ENCODE data around the gene APOBEC2.

Gene APOBEC2

DNA sequence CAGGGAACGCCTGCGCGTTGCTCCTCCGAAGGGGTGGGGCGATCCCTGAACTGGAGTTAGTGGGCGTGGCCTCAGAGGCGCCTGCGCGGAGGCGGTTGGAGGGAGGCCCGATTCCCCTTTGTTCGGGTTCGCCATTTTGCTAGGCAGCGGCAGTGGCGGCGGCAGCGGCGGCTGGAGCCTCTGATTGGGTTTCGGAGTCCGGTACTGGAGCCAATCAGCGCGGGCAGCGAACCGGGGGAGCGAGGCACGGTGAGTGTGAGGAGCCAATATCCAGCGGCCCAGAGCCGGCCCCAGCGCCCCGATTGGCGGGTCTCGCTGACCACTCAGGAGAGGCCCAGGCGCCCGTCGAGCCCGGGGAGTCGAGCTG, 19.8 kb downstream of the APOBEC2 start, which contains the start of gene NFYA:
Gene NFYA (plus strand): TSS at position 139 of the 367 bp plus-strand sequence. CDS start 6,116 bp downstream, outside the sequence.
- H3K27me3 ChIP-seq (ENCODE audit: control insufficient read depth, insufficient read depth, low read length, poor library complexity, severe bottlenecking) = no peaks in the 10 kb centered on the region
- WGBS, 2 experiments = 0% methylated on average over 37 of the region's 37 CpGs
- H3K27ac ChIP-seq (ENCODE audit: insufficient read depth, low read depth, low read length, poor library complexity, severe bottlenecking) = peak within 1 kb of the TSS; percentile 98
- peak within 1 kb of the TSS; percentile 94 for H3K4me3 ChIP-seq (ENCODE audit: insufficient read depth, low read depth, low read length)
- peaks cover 9% of the 10 kb centered on the region for H3K4me1 ChIP-seq (ENCODE audit: control insufficient read depth, insufficient read depth, low read length)
- H3K9me3 ChIP-seq (ENCODE audit: control insufficient read depth, low read length) = no peaks in the 10 kb centered on the region
- H3K36me3 ChIP-seq (ENCODE audit: control insufficient read depth, insufficient read depth, low read length) = peaks cover 5% of the 10 kb centered on the region

DNA sequence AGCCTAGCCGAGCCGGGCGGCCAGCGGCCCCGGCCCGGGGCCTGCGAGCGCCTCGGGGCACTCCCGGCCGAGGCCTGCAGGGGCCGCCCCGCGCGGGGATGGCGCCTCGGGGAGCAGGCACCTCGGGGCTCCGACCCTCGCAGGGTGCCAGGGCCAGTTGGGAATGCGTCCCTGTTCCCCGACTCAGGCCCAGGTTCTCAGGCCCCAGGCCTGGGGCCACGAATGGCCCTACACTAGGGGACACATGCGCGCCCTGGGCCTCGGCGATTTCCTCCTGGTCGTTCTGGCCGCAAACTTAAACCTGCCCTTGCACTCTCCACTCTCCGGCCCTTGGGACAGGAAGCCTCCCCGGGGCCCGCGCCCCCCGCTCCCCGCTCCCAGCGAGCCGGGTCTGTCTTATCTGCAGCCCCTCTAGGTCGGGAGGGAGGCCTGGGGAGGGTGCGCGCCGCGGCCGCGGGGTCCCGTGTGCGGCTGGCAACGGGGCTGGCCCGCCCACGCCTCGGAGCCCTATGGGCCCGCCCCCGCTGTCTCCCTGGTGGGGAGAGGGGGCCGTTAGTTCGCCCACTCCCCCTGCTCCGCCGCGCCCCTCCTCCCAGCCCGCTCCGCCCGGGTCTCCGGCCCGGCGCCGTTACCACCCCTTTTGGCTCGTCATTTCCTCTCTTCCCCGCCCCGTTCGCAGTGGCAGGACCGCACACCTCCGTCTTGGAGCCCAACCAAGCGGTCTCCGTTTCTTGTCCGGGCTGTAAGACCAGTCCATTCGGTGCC, 20.4 kb downstream of the APOBEC2 start:
- Histone ChIP-seq H3K36me3 (ENCODE audit: control insufficient read depth, insufficient read depth, low read length) (peaks cover 5% of the 10 kb centered on the region), H3K27ac (ENCODE audit: insufficient read depth, low read depth, low read length, poor library complexity, severe bottlenecking) (peak overlapping the region; percentile 98), H3K4me3 (ENCODE audit: insufficient read depth, low read depth, low read length) (peak overlapping the region; percentile 94), H3K4me1 (ENCODE audit: control insufficient read depth, insufficient read depth, low read length) (peaks cover 9% of the 10 kb centered on the region), H3K27me3 (ENCODE audit: control insufficient read depth, insufficient read depth, low read length, poor library complexity, severe bottlenecking) (no peaks in the 10 kb centered on the region), H3K9me3 (ENCODE audit: control insufficient read depth, low read length) (no peaks in the 10 kb centered on the region)
- 0% methylated on average over 74 of the region's 74 CpGs for WGBS, 2 experiments

DNA sequence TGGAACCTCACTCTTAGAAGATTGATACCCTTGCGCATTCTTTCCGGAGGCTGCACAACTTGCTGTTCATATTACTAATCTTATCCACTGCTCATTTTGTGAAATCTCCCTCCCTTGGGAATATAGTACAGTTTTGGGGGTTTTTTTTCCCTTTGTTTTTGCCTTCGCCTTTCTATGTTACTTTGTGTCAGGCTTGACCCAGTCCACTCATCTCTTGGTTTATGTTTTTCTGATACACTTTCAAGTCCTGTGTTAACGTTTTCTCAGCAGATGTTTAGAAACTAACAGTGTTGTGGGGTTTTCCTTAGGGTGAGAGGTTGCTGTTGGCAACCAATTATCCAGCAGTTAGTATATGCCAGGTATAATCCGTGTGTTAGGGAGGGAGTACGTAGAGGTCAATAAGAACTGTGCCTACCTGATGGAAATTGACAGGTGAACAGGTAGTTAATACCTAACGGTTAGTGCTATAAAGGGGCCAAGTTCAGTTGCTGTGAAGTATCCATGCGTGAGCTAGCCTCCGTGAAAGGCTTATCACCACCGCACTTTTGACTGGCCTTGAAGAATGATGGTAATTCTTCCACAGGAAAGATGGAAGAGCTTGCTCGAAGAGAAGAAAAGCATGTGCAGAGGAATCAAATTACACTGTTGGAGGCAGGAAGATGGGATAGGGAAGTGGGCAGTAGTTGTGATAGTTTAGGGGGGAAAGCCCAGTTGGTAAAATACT, 21.1 kb downstream of the APOBEC2 start:
- Histone ChIP-seq H3K9me3 (ENCODE audit: control insufficient read depth, low read length) (no peaks in the 10 kb centered on the region), H3K4me1 (ENCODE audit: control insufficient read depth, insufficient read depth, low read length) (peaks cover 9% of the 10 kb centered on the region), H3K27ac (ENCODE audit: insufficient read depth, low read depth, low read length, poor library complexity, severe bottlenecking) (peak overlapping the region; percentile 98), H3K27me3 (ENCODE audit: control insufficient read depth, insufficient read depth, low read length, poor library complexity, severe bottlenecking) (no peaks in the 10 kb centered on the region), H3K36me3 (ENCODE audit: control insufficient read depth, insufficient read depth, low read length) (peaks cover 6% of the 10 kb centered on the region), H3K4me3 (ENCODE audit: insufficient read depth, low read depth, low read length) (peak overlapping the region; percentile 94)
- WGBS, 2 experiments = 4 to 8% methylated on average over 11 of the region's 11 CpGs

DNA sequence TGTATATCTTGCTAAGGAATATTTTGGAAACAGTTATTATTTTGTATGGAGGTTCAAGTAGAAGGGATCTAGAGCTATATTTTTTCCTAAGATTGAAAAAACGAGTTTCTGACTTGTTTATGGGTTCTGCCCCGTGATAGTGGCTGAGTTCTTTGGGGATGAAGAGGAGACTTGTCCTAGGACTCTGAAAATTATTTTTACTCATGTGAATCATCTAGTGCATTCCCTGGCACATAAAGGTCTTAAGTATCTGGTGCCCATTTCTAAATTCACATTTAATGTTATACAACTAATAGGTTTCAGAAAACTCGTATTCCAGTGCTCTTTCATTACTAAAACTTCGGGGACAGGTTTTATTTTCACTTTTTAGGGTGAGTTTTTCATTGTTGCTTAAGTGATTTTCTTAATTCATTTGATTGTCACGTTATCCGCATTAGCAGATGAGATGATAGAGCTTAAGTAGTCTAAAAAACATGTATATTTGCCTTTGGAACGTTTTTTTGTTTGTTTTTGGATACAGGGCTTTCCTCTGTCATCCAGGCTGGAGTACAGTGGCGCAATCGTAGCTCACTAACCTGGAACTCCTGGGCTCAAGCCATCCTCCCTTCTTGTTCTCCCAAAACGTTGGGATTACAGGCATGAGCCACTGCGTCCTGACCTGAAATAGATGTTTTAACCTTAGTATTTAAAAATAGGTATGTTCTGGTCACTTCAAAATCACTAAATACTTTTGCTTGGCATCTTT, 21.9 kb downstream of the APOBEC2 start:
- H3K4me3 ChIP-seq (ENCODE audit: insufficient read depth, low read depth, low read length) = peak overlapping the region; percentile 94
- H3K9me3 ChIP-seq (ENCODE audit: control insufficient read depth, low read length) = no peaks in the 10 kb centered on the region
- 70 to 75% methylated on average over 10 to 11 of the region's 11 CpGs for WGBS, 2 experiments
- H3K4me1 ChIP-seq (ENCODE audit: control insufficient read depth, insufficient read depth, low read length) = peaks cover 9% of the 10 kb centered on the region
- H3K36me3 ChIP-seq (ENCODE audit: control insufficient read depth, insufficient read depth, low read length) = peaks cover 11% of the 10 kb centered on the region
- no peak overlapping the region for H3K27ac ChIP-seq (ENCODE audit: insufficient read depth, low read depth, low read length, poor library complexity, severe bottlenecking)
- no peaks in the 10 kb centered on the region for H3K27me3 ChIP-seq (ENCODE audit: control insufficient read depth, insufficient read depth, low read length, poor library complexity, severe bottlenecking)

DNA sequence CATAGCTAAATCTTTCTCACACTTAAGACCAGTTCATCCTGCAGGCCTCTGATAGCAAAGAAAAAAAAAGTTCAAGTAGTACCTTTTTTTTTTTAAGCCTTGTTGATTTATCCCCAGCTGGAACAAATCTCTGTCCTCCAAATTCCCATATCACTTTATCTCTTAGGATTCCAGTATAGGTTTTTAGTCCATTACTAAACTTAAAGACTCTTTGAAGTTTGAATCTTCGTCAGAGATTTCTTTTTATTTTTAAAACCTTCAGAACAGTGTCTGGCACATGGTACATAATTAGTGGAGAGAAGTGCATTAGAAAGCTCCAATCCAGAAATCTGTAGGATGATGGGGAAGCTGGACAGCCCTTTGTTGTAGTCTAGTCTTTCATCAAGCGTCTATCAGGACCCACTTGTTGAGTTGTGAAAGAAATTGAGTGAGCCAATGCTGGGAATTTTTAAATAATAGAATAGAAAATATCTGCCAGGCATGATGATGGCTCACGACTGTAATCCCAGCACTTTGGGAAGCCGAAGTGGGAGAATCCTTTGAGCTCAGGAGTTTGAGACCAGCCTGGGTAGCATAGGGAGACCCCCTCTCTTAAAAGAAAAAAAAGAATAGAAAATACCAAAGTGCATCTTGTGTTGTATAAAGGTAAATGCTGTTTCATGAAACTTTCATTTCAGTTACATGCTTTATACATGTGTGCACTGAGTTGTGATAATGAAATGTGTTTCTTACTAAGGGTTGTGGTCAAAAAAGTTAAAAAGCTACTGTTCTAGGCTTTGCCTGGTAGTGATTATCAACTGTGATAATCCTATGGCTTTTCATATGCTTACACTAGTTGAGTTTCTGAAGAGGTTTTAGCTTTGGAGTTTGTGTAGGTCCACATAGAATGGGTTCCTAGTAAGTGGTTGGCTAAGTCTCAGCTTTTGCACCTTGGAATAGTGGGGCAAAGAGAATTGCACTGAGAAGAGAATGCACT, 22.9 kb downstream of the APOBEC2 start:
- Histone ChIP-seq H3K4me1 (ENCODE audit: control insufficient read depth, insufficient read depth, low read length) (peaks cover 9% of the 10 kb centered on the region), H3K4me3 (ENCODE audit: insufficient read depth, low read depth, low read length) (no peak overlapping the region), H3K27me3 (ENCODE audit: control insufficient read depth, insufficient read depth, low read length, poor library complexity, severe bottlenecking) (no peaks in the 10 kb centered on the region), H3K9me3 (ENCODE audit: control insufficient read depth, low read length) (no peaks in the 10 kb centered on the region), H3K36me3 (ENCODE audit: control insufficient read depth, insufficient read depth, low read length) (peaks cover 21% of the 10 kb centered on the region), H3K27ac (ENCODE audit: insufficient read depth, low read depth, low read length, poor library complexity, severe bottlenecking) (no peak overlapping the region)
- WGBS, 2 experiments = 88 to 94% methylated on average over 4 of the region's 4 CpGs

DNA sequence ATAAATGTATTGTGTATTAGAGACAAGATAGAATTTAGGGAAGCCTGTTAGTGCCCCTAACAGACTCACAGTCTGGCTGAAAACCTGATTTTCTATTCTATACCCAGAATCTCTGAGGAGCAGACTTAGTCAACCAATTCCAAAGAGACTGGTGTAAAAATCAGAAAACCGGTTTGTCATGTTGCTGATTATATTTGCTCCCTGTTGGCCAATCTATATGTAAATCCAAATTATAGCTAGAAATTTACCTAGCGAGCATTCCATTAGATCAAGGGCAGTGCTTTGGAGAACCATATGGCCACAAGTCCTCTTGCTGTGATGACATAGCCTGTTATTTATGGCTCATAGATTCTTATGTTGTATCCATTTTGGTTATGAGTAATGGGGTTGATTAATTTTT, 24.5 kb downstream of the APOBEC2 start:
- H3K4me3 ChIP-seq (ENCODE audit: insufficient read depth, low read depth, low read length) = no peak overlapping the region
- H3K27ac ChIP-seq (ENCODE audit: insufficient read depth, low read depth, low read length, poor library complexity, severe bottlenecking) = no peak overlapping the region
- H3K36me3 ChIP-seq (ENCODE audit: control insufficient read depth, insufficient read depth, low read length) = peaks cover 25% of the 10 kb centered on the region
- H3K9me3 ChIP-seq (ENCODE audit: control insufficient read depth, low read length) = no peaks in the 10 kb centered on the region
- H3K4me1 ChIP-seq (ENCODE audit: control insufficient read depth, insufficient read depth, low read length) = peaks cover 9% of the 10 kb centered on the region
- WGBS, 2 experiments = 94 to 100% methylated on average over 2 of the region's 2 CpGs
- no peaks in the 10 kb centered on the region for H3K27me3 ChIP-seq (ENCODE audit: control insufficient read depth, insufficient read depth, low read length, poor library complexity, severe bottlenecking)

DNA sequence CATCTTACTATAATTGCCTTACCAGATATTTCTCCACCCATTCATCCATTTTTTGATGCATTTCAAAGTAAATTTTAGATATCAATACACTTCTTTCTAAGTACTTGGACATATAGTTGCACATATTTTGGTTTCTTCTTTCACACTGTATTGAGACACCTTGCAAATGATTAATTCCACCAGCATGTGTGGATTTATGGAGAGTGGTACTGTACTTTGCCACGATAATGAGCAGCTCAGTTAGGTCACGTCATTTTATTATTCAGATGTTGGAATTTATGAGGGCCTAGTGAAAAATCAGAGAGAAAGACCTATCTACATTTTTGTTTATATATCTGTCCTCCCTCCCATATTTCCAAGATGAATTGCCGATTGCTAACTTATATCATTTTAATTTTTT, 25.1 kb downstream of the APOBEC2 start:
- Histone ChIP-seq H3K9me3 (ENCODE audit: control insufficient read depth, low read length) (no peaks in the 10 kb centered on the region), H3K27me3 (ENCODE audit: control insufficient read depth, insufficient read depth, low read length, poor library complexity, severe bottlenecking) (no peaks in the 10 kb centered on the region), H3K27ac (ENCODE audit: insufficient read depth, low read depth, low read length, poor library complexity, severe bottlenecking) (no peak overlapping the region), H3K36me3 (ENCODE audit: control insufficient read depth, insufficient read depth, low read length) (peaks cover 25% of the 10 kb centered on the region), H3K4me1 (ENCODE audit: control insufficient read depth, insufficient read depth, low read length) (peaks cover 9% of the 10 kb centered on the region), H3K4me3 (ENCODE audit: insufficient read depth, low read depth, low read length) (no peak overlapping the region)
- 83 to 100% methylated on average over 1 to 2 of the region's 3 CpGs for WGBS, 2 experiments

DNA sequence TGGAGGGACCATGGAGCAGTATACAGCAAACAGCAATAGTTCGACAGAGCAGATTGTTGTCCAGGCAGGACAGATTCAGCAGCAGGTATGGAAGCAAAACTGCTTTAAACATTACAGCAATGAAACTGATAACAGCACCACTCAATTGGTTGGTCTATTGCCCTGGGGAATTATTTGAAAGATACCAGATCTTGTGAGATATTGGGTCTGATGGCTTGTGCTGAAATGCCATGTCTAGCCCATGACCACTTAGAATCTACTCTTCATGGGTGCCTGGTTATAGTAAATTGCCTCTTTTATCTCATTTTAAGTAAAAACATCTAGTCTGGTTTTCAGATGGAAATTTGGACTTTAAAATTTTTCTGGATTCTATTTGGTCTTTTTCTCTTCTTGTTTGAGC, 26.1 kb downstream of the APOBEC2 start:
- Histone ChIP-seq H3K36me3 (ENCODE audit: control insufficient read depth, insufficient read depth, low read length) (peaks cover 25% of the 10 kb centered on the region), H3K27me3 (ENCODE audit: control insufficient read depth, insufficient read depth, low read length, poor library complexity, severe bottlenecking) (no peaks in the 10 kb centered on the region), H3K4me1 (ENCODE audit: control insufficient read depth, insufficient read depth, low read length) (peaks cover 9% of the 10 kb centered on the region), H3K9me3 (ENCODE audit: control insufficient read depth, low read length) (no peaks in the 10 kb centered on the region), H3K4me3 (ENCODE audit: insufficient read depth, low read depth, low read length) (no peak overlapping the region), H3K27ac (ENCODE audit: insufficient read depth, low read depth, low read length, poor library complexity, severe bottlenecking) (no peak overlapping the region)
- 91 to 94% methylated on average over 1 of the region's 1 CpG for WGBS, 2 experiments

DNA sequence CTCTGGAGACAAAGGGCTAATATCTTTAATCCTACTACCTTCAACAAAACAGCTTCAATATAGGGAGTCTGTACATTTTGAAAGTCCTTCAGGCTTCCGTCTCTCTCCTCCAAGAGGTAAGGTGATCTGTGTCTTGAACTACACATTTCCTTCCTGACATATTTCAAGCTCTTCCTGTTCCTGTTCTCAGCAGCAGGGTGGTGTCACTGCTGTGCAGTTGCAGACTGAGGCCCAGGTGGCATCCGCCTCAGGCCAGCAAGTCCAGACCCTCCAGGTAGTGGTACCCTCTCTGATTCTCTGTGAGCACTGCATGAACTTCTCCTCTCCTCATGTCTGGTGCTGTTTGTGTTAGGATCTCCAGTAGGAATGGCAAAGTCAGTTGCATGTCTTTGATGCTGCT, 27.6 kb downstream of the APOBEC2 start:
- no peak overlapping the region for H3K4me3 ChIP-seq (ENCODE audit: insufficient read depth, low read depth, low read length)
- H3K27ac ChIP-seq (ENCODE audit: insufficient read depth, low read depth, low read length, poor library complexity, severe bottlenecking) = no peak overlapping the region
- 97% methylated on average over 2 of the region's 2 CpGs for WGBS, 2 experiments
- peaks cover 29% of the 10 kb centered on the region for H3K36me3 ChIP-seq (ENCODE audit: control insufficient read depth, insufficient read depth, low read length)
- H3K4me1 ChIP-seq (ENCODE audit: control insufficient read depth, insufficient read depth, low read length) = no peaks in the 10 kb centered on the region
- H3K9me3 ChIP-seq (ENCODE audit: control insufficient read depth, low read length) = no peaks in the 10 kb centered on the region
- no peaks in the 10 kb centered on the region for H3K27me3 ChIP-seq (ENCODE audit: control insufficient read depth, insufficient read depth, low read length, poor library complexity, severe bottlenecking)

Measured in ectodermal cell (in vitro differentiated cells).